Neuronal stem cell (in vitro differentiated cells): ENCODE results near the gene KIAA0586.
"Not testable (repeated sequence)": the region's sequence is repeated elsewhere in the genome, so short reads cannot be mapped to it uniquely, and the experiment has no call there.

Experiments
- DNase-seq: peaks from one replicate; pipeline ENCODE4 v3.0.0-alpha.2; 2013; ENCODE audit warnings: low spot score
- H2AFZ ChIP-seq: one replicate; pipeline ENCODE4 v1.6.1; 2013; ENCODE audit warnings: mild to moderate bottlenecking, low read length, inconsistent platforms
- H2AK5ac ChIP-seq: 2 replicates; pipeline ENCODE4 v1.6.1; 2013; ENCODE audit warnings: low read depth, mild to moderate bottlenecking, inconsistent platforms, low read length, moderate library complexity, mixed read lengths
- H2BK120ac ChIP-seq: 2 replicates; pipeline ENCODE4 v1.6.1; 2013; ENCODE audit warnings: low read depth, mild to moderate bottlenecking, inconsistent platforms, low read length, moderate library complexity, mixed read lengths
- H2BK12ac ChIP-seq: one replicate; pipeline ENCODE4 v1.6.1; 2013; ENCODE audit warnings: low read length, inconsistent platforms
- H2BK15ac ChIP-seq: 2 replicates; pipeline ENCODE4 v1.6.1; 2013; ENCODE audit warnings: mild to moderate bottlenecking, low read length, inconsistent platforms, mixed read lengths
- H2BK5ac ChIP-seq: one replicate; pipeline ENCODE4 v1.6.1; 2013; ENCODE audit warnings: inconsistent platforms, mild to moderate bottlenecking, low read length, moderate library complexity
- H3K14ac ChIP-seq: one replicate; pipeline ENCODE4 v1.6.1; 2013; ENCODE audit warnings: low read length, inconsistent platforms
- H3K18ac ChIP-seq: 2 replicates; pipeline ENCODE4 v1.6.1; 2013; ENCODE audit warnings: low read length, inconsistent platforms
- H3K23ac ChIP-seq: 2 replicates; pipeline ENCODE4 v1.6.1; 2013; ENCODE audit warnings: low read depth, mild to moderate bottlenecking, mixed read lengths, low read length, inconsistent platforms; ENCODE audit not compliant: poor library complexity
- H3K27ac ChIP-seq: replicated peaks from 3 replicates; pipeline ENCODE4 v1.5.1; 2013; ENCODE audit warnings: low read length, inconsistent platforms
- H3K27me3 ChIP-seq, 3 experiments: 2 replicates each; pipeline ENCODE4 v1.6.1; 2013; ENCODE audit warnings: low read length in 3 of 3, mild to moderate bottlenecking in 2 of 3, inconsistent platforms in 1 of 3, low read depth in 1 of 3, mixed read lengths in 1 of 3, moderate library complexity in 1 of 3; ENCODE audit not compliant: control insufficient read depth in 3 of 3, insufficient read depth in 3 of 3
- H3K36me3 ChIP-seq, 2 donors: replicated peaks in 1 of 2; 2 replicates each; pipeline ENCODE4 v1.6.1; 2013; ENCODE audit warnings: low read length in 2 of 2; ENCODE audit not compliant: control insufficient read depth in 2 of 2, insufficient read depth in 2 of 2
- H3K4ac ChIP-seq: 2 replicates; pipeline ENCODE4 v1.6.1; 2013; ENCODE audit warnings: inconsistent platforms, mild to moderate bottlenecking, low read length, moderate library complexity
- H3K4me1 ChIP-seq, 2 donors: 1 replicate in 1 of 2; 2 replicates in 1 of 2; pipeline ENCODE4 v1.6.1; 2013; ENCODE audit warnings: low read length in 2 of 2, low read depth in 1 of 2; ENCODE audit not compliant: control insufficient read depth in 2 of 2, insufficient read depth in 1 of 2
- H3K4me2 ChIP-seq: one replicate; pipeline ENCODE4 v1.6.1; 2013; ENCODE audit warnings: mild to moderate bottlenecking, low read length, inconsistent platforms; ENCODE audit not compliant: insufficient read depth, poor library complexity, severe bottlenecking
- H3K4me3 ChIP-seq, 2 donors: 2 replicates each; pipeline ENCODE4 v1.5.1; 2013; ENCODE audit warnings: low read length in 2 of 2, mild to moderate bottlenecking in 2 of 2, inconsistent platforms in 1 of 2, moderate library complexity in 1 of 2
- H3K79me1 ChIP-seq: one replicate; pipeline ENCODE4 v1.6.1; 2013; ENCODE audit warnings: low read depth, mild to moderate bottlenecking, inconsistent platforms, low read length, moderate library complexity
- H3K9ac ChIP-seq: one replicate; pipeline ENCODE4 v1.6.1; 2013; ENCODE audit warnings: mild to moderate bottlenecking, low read depth, low read length, inconsistent platforms; ENCODE audit not compliant: poor library complexity
- H3K9me3 ChIP-seq, 2 donors: replicated peaks in 1 of 2; 2 replicates each; pipeline versions ENCODE3 to v1.6.1; 2013; ENCODE audit warnings: low read length in 2 of 2, mild to moderate bottlenecking in 2 of 2, inconsistent platforms in 1 of 2, low read depth in 1 of 2, mixed read lengths in 1 of 2, moderate library complexity in 1 of 2; ENCODE audit not compliant: control insufficient read depth in 2 of 2, insufficient read depth in 1 of 2
- H4K8ac ChIP-seq: one replicate; pipeline ENCODE4 v1.6.1; 2013; ENCODE audit warnings: low read depth, mild to moderate bottlenecking, inconsistent platforms, low read length, moderate library complexity
- H4K91ac ChIP-seq: one replicate; pipeline ENCODE4 v1.6.1; 2013; ENCODE audit warnings: low read length, low read depth, mild to moderate bottlenecking, inconsistent platforms; ENCODE audit not compliant: poor library complexity
- WGBS, 2 donors: extraction: QIAGEN DNeasy Blood & Tissue Kit; methylation state at CpG; one replicate each; pipeline ENCODE4 v1.1.7; 2013; ENCODE audit warnings: missing lambda C conversion rate in 2 of 2, mixed read lengths in 1 of 2; ENCODE audit not compliant: insufficient read length in 2 of 2, insufficient replicate concordance in 1 of 2; ENCODE audit errors: extremely low coverage in 2 of 2; 5-methylcytosine and 5-hydroxymethylcytosine counted together

Gene KIAA0586

GRCh38 chr14:58575956-58576355 lies 148.4 kb downstream of the KIAA0586 start:
- Histone ChIP-seq H3K9ac (no peak overlapping the region), H3K27me3 (no peaks in the 10 kb centered on the region), H2BK120ac (no peak overlapping the region), H3K18ac (no peak overlapping the region), H3K14ac (no peak overlapping the region), H4K91ac (no peak overlapping the region), H3K4me2 (no peak overlapping the region), H3K9me3 (no peaks in the 10 kb centered on the region), H3K36me3 (no peaks in the 10 kb centered on the region), H2BK12ac (no peak overlapping the region), H3K79me1 (no peaks in the 10 kb centered on the region), H3K23ac (no peak overlapping the region), H3K27ac (no peak overlapping the region), H3K4me3 (no peak overlapping the region), H2BK5ac (no peak overlapping the region), H3K4me1 (no peaks in the 10 kb centered on the region), H2BK15ac (no peak overlapping the region), H3K4ac (no peak overlapping the region), H2AK5ac (no peak overlapping the region), H2AFZ (no peak overlapping the region), H4K8ac (no peak overlapping the region)
- no peak for DNase-seq
- WGBS, 2 donors = no CpG with 5 or more reads among the region's 1 CpG

GRCh38 chr14:58580035-58580434 lies 152.5 kb downstream of the KIAA0586 start:
- not testable (repeated sequence) for H3K4me3 ChIP-seq, H4K91ac ChIP-seq, H3K9ac ChIP-seq, H2BK15ac ChIP-seq, H4K8ac ChIP-seq, H3K27ac ChIP-seq, H3K36me3 ChIP-seq, H3K4ac ChIP-seq, H3K27me3 ChIP-seq, H3K9me3 ChIP-seq, H3K18ac ChIP-seq, H3K14ac ChIP-seq, H2BK12ac ChIP-seq, H3K4me2 ChIP-seq, H3K23ac ChIP-seq, H2AK5ac ChIP-seq, H2AFZ ChIP-seq, DNase-seq, H2BK5ac ChIP-seq, H3K4me1 ChIP-seq, H3K79me1 ChIP-seq, H2BK120ac ChIP-seq

- H3K14ac ChIP-seq, H3K27me3 ChIP-seq, H2BK120ac ChIP-seq, H3K4ac ChIP-seq, H4K91ac ChIP-seq, H3K4me2 ChIP-seq, H3K9me3 ChIP-seq, H2BK15ac ChIP-seq, H3K27ac ChIP-seq, H3K4me3 ChIP-seq, H3K79me1 ChIP-seq, H2BK5ac ChIP-seq, H3K36me3 ChIP-seq, H2AFZ ChIP-seq, H3K18ac ChIP-seq, DNase-seq, H3K4me1 ChIP-seq, H3K9ac ChIP-seq, H4K8ac ChIP-seq, H2BK12ac ChIP-seq, H3K23ac ChIP-seq, H2AK5ac ChIP-seq: not testable (repeated sequence)
- WGBS, 2 donors = no CpG with 5 or more reads among the region's 1 CpG
These were observed 153.9 kb downstream of the KIAA0586 start for GRCh38 chr14:58581389-58581788.

GRCh38 chr14:58584383-58584782 lies 156.9 kb downstream of the KIAA0586 start:
- H3K18ac ChIP-seq = no peak overlapping the region
- H3K79me1 ChIP-seq = no peaks in the 10 kb centered on the region
- H3K4me1 ChIP-seq = no peaks in the 10 kb centered on the region
- no peaks in the 10 kb centered on the region for H3K36me3 ChIP-seq
- H2BK15ac ChIP-seq = no peak overlapping the region
- H2BK120ac ChIP-seq = no peak overlapping the region
- H3K14ac ChIP-seq = no peak overlapping the region
- no peak overlapping the region for H2BK5ac ChIP-seq
- no peaks in the 10 kb centered on the region for H3K9me3 ChIP-seq
- H3K23ac ChIP-seq = no peak overlapping the region
- H4K91ac ChIP-seq = no peak overlapping the region
- H3K4me2 ChIP-seq = no peak overlapping the region
- no peak overlapping the region for H4K8ac ChIP-seq
- no peak overlapping the region for H2AK5ac ChIP-seq
- H2BK12ac ChIP-seq = no peak overlapping the region
- H3K4ac ChIP-seq = no peak overlapping the region
- H3K27me3 ChIP-seq = no peaks in the 10 kb centered on the region
- no peak for DNase-seq
- no peak overlapping the region for H3K4me3 ChIP-seq
- no peak overlapping the region for H3K27ac ChIP-seq
- H2AFZ ChIP-seq = no peak overlapping the region
- no peak overlapping the region for H3K9ac ChIP-seq
- WGBS, 2 donors = no CpG with 5 or more reads among the region's 1 CpG
